NCI-H1417 treated with DMSO at 0.1 percent for 48 hours (cell line): ENCODE results near the gene NUAK2.

Source experiments
- DNase-seq: peaks from one replicate; lab custom pipeline; 2025; lab: John Stamatoyannopoulos, UW

NUAK2 gene

GRCh38 chr1:205346956-205347574 is 25.5 kb upstream of the NUAK2 start:
- DNase-seq = no peak

DNA sequence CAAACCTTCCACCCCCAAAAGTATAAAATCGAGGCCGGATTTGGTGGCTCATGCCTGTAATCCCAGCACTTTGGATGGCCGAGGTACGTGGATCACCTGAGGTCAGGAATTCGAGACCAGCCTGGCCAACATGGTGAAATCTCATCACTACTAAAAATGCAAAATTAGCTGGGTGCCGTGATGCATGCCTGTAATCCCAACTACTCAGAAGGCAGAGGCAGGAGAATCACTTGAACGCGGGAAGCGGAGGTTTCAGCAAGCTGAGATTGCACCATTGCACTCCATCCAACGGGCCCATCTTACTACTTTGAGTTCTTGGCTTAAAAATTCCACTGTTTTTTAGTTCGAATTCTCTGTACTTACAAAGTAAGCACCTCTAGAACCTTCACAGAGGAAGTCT is 24.2 kb upstream of the NUAK2 start:
- no peak for DNase-seq

GRCh38 chr1:205344066-205344928 is 22.8 kb upstream of the NUAK2 start:
- no peak for DNase-seq

GRCh38 chr1:205343431-205344065 is 22.0 kb upstream of the NUAK2 start:
- no peak for DNase-seq

DNA sequence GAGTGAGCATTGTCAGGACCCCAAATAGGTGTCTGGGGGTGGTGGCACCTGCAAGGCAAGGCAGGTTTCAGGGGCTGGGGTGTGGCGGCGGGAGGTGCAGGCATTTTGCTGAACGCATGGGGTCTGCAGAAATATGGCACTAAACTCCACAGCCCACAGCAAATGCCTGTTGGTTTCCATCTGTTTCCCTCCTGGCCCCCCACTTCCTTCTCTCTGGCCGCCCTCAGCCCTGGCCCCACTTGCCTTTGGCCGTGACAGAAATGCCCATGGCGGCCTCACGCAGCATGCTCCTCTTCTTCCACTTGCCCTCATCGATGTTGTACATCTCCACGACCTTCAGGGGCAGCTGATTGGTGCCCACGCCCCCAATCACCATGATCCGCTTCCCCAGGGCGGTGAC is 21.4 kb upstream of the NUAK2 start:
- DNase-seq = no peak

GRCh38 chr1:205340676-205341075 is 19.1 kb upstream of the NUAK2 start:
- no peak for DNase-seq

- DNase-seq = no peak
These were observed 18.2 kb upstream of the NUAK2 start for GRCh38 chr1:205339717-205340116.

GRCh38 chr1:205339197-205339702 is 17.7 kb upstream of the NUAK2 start:
- DNase-seq = no peak

DNA sequence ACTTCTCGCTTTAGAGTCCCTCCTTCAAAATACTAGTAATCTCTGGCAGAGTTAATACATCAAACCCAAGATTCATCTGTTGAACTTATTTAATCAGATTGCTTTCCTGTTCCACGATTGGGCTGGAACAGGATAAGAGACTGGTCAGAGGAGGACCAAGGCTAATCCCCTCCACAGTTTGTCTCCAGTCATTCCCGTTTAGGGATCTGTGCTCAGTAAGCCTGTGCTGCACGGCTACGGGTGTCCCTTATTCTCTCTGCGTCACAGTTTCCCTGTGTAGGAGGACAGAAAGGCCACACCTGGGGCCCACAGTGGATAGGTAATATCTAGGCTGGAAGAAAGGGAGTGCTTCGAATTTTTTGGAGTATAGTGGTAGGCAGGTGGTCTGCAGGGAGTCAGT is 16.5 kb upstream of the NUAK2 start:
- DNase-seq = no peak

DNA sequence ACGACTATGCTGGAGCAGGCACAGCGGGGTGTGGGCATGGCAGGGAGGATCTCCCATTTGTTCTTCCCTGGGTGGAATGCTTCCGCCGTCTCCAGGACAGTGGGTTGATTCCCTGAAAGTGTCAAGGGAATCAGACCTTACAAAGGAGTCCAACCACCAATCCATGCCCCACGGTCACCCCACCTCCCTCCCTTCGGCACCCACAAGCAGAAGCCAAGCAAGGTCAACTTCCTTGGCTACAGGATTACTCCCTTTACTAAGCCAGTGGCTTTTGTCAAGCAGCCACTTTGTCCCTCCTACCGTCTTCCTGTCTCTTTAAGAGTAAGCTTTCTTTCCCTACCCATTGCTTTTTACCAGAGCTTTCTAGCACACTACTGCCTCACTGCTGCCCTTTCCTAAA is 15.9 kb upstream of the NUAK2 start:
- no peak for DNase-seq

DNA sequence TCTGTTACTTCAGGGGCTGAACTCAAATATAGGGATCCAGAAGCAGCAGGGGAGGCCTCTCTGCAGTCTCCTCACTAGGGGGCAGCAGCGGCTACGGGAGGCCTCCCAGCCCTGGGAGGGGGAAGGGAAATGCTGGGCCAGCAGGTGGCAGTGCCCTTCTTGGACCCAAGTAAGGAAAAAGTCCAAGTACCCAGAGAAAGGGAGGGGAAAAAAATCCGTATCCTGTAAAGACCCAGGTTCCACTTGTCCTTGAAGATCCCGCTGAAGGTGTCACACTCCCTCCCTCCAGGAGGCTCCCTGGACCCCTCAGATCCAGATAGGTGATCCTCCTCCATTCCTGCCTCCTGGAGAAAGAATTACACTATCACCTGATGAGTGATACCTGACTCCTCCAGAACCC is 14.1 kb upstream of the NUAK2 start:
- DNase-seq = no peak

GRCh38 chr1:205332015-205332791 is 10.7 kb upstream of the NUAK2 start:
- no peak for DNase-seq

- no peak for DNase-seq
These were observed 8.6 kb upstream of the NUAK2 start for GRCh38 chr1:205330150-205330549.

DNA sequence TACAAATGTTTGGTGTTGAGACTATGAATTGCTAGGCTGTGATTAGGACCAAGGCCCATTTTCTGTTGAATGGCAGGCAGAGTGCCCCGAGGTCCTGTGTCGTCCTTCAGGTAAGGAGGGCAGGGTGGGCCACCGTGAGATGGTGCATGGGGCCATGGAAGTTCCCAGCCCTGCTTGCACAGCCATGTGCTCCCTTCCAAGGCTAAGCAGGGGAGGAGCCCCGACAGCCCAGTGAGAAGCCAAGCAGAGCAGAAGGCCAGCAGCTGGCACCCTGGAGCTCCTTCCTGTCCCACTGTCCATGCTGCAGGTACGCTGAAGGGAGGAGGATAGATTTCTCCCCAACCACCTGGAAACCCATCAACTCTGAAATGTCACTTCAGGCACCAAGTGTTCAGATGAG is 8.2 kb upstream of the NUAK2 start:
- no peak for DNase-seq

DNA sequence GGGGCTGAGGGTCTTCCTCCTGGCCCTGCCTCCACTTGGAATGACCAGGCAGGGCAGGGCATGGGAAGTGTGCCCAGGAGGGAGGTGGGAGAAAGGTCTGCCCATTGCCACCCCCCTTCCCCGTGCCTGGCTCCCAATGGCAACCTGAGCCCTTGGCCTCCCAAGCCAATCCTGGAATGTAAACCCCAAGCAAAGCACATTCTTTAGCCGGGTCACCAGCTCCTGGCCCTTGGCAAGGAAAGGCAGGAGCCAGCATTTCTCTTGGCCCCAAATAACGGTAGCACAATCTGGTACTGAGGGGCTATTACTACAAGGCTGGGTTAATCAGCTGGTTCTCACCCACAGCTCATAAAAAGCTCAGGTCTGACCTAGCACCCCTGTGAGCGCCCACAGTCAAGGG is 6.9 kb upstream of the NUAK2 start:
- DNase-seq = no peak

- no peak for DNase-seq
These were observed 5.4 kb upstream of the NUAK2 start for GRCh38 chr1:205326812-205327466.

- no peak for DNase-seq
These were observed 3.9 kb upstream of the NUAK2 start for GRCh38 chr1:205325334-205325884.

- no peak for DNase-seq
These were observed 3.2 kb upstream of the NUAK2 start for GRCh38 chr1:205324781-205325180.

DNA sequence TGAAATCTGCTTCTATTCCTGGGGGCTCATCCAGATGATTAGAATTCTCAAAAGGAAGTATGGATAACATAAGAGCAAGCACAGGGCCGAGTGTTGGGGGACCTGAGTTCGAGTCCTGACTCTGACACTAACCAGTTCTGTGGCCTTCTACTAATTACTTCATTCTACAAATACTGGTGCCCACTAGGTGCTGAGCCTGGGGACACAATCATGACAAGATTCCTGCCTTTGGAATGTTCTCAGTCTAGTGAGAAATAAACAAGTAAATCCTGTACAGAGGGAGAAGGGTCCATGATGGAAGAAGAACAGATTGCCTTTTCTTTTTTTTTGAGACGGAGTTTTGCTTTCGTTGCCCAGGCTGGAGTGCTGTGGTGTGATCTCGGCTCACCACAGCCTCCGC is 2.2 kb upstream of the NUAK2 start:
- DNase-seq = no peak

DNA sequence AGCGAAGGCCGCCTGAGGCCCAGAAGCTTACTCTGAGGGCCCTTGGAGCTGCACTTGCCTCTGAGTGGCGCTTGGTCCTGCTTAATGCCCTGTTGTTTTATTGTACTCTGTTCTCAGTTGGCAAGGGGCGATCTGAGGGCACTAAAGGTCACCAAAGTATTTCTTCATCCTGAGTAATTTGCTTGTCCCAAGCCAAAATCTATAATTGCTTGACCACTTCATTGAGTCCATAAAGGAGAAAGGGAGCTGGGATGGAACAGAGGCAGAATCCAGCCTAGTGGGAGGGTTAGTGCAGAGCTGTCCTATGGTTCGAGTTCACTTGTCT is 376 bp upstream of the NUAK2 start:
- no peak for DNase-seq
